Spleen (tissue), 7 donors: ENCODE results near the gene INPP5B.

Source experiments
- CTCF ChIP-seq, 11 experiments: fragments of 200-600 bp in 7 of 11; fragments of 450-650 bp in 4 of 11; sonication (generic) in 4 of 11; IDR thresholded peaks in 8 of 11; conservative IDR thresholded peaks in 3 of 11; 1 replicate in 7 of 11; 2 replicates in 4 of 11; pipeline versions ENCODE4 v1.4.0 to v1.8.0; 2016 to 2021; ENCODE audit warnings: antibody characterized with exemption in 11 of 11, inconsistent platforms in 4 of 11, mild to moderate bottlenecking in 1 of 11
- POLR2A ChIP-seq, 3 donors: fragments of 450-650 bp; IDR thresholded peaks; one replicate each; pipeline ENCODE4 v1.5.1; 2017; ENCODE audit warnings: antibody characterized with exemption in 3 of 3, mild to moderate bottlenecking in 1 of 3
- POLR2AphosphoS5 ChIP-seq, 3 donors: sonication (generic); formaldehyde crosslinking; IDR thresholded peaks; one replicate each; pipeline ENCODE4 v1.5.1; 2017; ENCODE audit warnings: antibody characterized with exemption in 3 of 3
- donor health status: DM: no; HTN: no; CAD: no; lungs with moderate emphysema.
- donor health status: DM: no; HTN: no; CAD: no.
- donor health status: DM: no; HTN: no; CAD: no.

- TF ChIP-seq CTCF (IDR thresholded peaks at IDR 0.05 in 8 of 11, conservative IDR thresholded peaks at IDR 0.05 in 3 of 11), result no peak
- TF ChIP-seq POLR2AphosphoS5 (IDR thresholded peaks at IDR 0.05), result no peak
- no peak for TF ChIP-seq POLR2A (IDR thresholded peaks at IDR 0.05)
These were observed 1.3 kb upstream of the INPP5B start for GRCh38 chr1:37948166-37948565.
